D721Med (cell line): ENCODE measurements around the gene CCDC83.

ENCODE experiments used
- DNase-seq: peaks from one replicate; pipeline ENCODE4 v3.0.0; 2011; ENCODE audit warnings: low spot score; ENCODE audit not compliant: insufficient read length
- FAIRE-seq: peaks from 2 replicates; lab custom pipeline; 2011; peaks lifted over from hg19 to GRCh38; lab: Jason Lieb, UNC
- TF ChIP-seq, protein P1 (sequence below): IDR thresholded peaks from 2 replicates; pipeline ENCODE4 v1.5.1; 2012; ENCODE audit warnings: mild to moderate bottlenecking, control low read depth; ENCODE audit not compliant: insufficient read depth; ENCODE audit errors: missing control alignments

The CCDC83 gene

DNA sequence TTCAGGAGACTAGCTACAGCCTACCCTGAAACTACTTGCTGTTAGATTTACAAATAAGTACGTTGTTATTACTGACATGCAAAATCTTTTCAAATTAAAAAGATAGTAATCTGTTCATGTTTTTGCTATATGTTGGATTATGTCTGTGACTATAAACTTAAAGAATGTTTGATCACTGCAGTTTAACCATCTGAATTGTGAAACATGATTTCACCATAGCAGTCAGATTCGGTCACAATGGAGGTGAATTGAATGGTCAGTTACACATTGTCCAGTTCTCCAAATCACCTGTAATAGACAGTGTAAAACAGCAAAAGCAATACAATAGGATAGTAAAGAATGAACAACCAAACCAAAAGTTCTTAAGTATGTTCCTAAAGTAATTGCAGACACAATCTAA, 43.3 kb downstream of the CCDC83 start:
- no peak for DNase-seq
- FAIRE-seq: no peak
- TF ChIP-seq, protein P1, sequence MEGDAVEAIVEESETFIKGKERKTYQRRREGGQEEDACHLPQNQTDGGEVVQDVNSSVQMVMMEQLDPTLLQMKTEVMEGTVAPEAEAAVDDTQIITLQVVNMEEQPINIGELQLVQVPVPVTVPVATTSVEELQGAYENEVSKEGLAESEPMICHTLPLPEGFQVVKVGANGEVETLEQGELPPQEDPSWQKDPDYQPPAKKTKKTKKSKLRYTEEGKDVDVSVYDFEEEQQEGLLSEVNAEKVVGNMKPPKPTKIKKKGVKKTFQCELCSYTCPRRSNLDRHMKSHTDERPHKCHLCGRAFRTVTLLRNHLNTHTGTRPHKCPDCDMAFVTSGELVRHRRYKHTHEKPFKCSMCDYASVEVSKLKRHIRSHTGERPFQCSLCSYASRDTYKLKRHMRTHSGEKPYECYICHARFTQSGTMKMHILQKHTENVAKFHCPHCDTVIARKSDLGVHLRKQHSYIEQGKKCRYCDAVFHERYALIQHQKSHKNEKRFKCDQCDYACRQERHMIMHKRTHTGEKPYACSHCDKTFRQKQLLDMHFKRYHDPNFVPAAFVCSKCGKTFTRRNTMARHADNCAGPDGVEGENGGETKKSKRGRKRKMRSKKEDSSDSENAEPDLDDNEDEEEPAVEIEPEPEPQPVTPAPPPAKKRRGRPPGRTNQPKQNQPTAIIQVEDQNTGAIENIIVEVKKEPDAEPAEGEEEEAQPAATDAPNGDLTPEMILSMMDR: no peak

DNA sequence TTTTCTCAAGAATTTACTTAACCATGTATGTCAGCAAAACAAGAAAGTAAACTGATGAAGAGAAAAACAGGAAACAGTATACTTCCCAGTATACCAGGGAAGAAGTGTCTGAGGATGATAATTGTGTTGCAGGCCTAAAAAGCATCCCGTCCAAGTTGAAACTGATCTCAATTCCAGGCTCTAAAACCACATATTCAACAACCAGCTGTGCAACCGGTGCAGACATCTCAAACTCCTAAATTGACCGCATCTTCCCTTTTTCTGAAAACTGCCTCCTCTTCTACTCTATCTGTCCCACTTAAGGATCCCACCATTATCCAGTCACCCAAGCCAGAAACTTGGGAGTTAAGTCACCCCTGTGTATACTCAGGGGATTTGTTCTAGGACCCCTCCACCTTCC, 47.2 kb downstream of the CCDC83 start:
- FAIRE-seq (no peak), DNase-seq (no peak)
- TF ChIP-seq, protein P1: no peak

DNA sequence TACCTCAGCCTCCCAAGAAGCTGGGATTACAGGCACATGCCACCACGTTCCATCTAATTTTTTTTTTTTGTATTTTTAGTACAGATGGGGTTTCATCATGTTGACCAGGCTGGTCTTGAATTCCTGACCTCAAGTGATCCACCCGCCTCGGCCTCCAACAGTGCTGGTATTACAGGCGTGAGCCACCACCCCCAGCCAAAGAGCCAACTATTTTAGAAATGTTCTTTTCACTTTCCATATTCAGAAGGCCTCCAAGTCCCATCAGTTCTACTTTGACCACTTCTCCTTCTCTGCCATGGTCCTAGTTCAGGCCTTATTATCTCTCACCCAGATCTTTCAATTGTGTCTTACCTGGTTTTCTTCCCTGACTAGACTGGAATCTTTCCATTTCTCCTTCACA, 48.2 kb downstream of the CCDC83 start:
- FAIRE-seq (no peak), DNase-seq (no peak)
- TF ChIP-seq, protein P1: no peak

DNA sequence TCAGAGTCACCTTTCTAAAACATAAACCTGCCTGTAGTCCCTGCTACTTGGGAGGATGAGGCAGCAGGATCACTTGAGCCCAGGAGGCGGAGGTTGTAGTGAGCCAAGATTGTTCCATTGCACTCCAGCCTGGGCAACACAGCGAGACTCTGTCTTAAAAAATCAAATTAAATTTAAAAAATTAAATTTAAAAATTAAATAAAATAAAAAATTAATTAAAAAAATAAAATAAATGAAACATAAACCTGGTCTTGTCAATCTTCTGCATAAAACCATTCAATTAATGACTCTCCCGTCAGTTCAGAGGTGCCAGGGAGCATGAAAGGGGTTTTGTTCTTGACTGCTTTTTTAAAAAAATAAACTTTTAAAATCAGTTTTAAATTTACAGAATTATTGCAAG, 48.6 kb downstream of the CCDC83 start:
- FAIRE-seq (no peak), DNase-seq (no peak)
- TF ChIP-seq, protein P1: no peak

DNA sequence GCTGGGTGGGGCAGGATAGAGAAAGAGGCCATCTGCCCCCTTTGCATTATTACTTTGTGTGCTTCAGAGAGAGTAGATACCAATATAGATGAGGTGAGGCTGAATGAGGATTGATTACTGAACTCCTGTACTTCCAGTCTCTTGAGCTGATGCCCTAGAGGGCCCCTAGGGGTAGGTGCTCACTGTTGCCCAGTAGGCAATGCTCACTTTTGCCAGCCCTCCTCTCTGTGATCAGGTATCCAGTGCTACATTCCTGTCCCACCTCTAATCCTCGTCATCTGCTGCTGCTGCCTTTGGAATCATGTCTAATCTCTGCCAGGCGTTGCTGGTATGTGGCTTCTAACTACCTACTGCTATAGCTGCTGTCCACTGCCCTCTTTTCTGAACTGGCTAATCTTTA, 57.2 kb downstream of the CCDC83 start:
- no peak for DNase-seq
- FAIRE-seq: no peak
- TF ChIP-seq, protein P1: no peak

DNA sequence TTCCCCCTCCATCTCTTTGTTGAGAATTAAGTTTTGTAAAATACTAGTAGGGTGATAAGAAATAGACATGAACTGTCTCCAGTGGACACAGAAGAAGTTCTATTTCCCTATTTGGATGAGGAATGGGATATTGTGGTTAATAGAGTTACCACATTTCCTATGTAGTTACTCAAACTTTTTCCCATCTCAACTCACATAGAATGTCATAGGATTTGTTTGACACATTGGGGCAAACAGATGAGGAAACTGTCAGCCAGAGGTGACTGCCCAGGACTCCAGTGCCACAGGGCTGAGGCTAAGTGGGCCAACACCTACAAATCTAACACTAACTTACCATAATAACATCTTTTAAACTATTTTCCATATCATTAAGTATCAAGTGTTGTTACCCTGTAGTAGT, 58.3 kb downstream of the CCDC83 start:
- FAIRE-seq (no peak), DNase-seq (no peak)
- TF ChIP-seq, protein P1: no peak

DNA sequence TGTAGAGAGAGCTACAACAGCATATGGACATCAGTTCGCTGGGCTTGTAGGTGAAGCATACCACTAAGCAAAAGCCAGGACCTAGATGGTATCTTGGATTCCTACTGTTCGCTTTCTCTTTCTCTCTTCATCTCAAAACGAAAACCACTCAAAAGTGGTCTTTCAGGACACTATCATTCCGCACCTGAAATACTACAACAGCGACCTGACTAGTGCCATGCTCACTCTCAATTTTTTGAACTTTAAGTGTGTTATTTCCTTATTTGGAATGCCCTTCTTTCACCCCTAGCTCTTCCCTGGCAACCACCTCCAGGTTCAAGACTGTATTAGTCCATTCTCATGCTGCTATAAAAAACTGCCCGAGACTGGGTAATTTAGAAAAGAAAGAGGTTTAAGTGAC, 59.2 kb downstream of the CCDC83 start:
- DNase-seq (no peak), FAIRE-seq (no peak)
- TF ChIP-seq, protein P1: no peak
